ENCODE results near the gene ZC3H12A. TPM values are rescaled to one million over a fixed set of nuclear protein-coding genes. Genes with fewer than 3 reads are reported as not detected.

The ZC3H12A gene
- polyA plus RNA-seq, 3 donors: 5.2 to 155 (median 5.8) TPM

DNA sequence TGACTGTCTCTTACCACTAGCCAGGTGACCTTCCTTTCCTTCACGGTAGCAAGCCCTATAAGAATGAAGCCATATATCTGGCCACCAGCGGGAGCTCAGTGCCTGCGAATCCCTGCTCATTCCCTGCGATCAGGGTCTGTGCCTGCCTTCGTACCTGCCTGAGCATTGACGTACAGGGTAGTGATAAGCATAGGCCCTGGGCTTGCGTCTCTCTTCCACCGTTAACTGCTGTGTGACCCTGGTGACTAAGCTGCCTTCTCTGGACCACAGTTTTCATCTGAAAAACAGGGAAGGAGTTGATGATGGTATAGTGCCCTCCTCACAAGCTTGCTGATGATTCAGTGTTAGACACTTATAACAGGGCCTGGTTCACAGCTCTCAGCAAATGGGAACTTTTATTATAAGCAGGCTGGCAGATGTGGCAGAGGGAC lies 4.1 kb downstream of the ZC3H12A start:
- peak overlapping the region; percentile 98 for H3K4me2 ChIP-seq (replicated peaks; ENCODE audit: extremely low read depth, low read length, poor library complexity, severe bottlenecking)
- peak; percentile 74 to 95 (median 85) for DNase-seq
- H3K9me3 ChIP-seq (replicated peaks in 1 of 2; ENCODE audit: control insufficient read depth in 1 of 2, insufficient read depth in 1 of 2, low read length in 2 of 2): no peaks in the 10 kb centered on the region
- 65% methylated on average over 8 of the region's 8 CpGs for WGBS (ENCODE audit: insufficient coverage)
- no peak overlapping the region for H2AFZ ChIP-seq (ENCODE audit: insufficient read depth, low read depth, low read length, poor library complexity, severe bottlenecking)
- H3K9ac ChIP-seq (ENCODE audit: insufficient read depth, low read length, poor library complexity, severe bottlenecking): peak overlapping the region; percentile 77
- peaks cover 69% of the 10 kb centered on the region for H3K79me2 ChIP-seq (ENCODE audit: insufficient read depth, low read length)
- TF ChIP-seq, protein P1, sequence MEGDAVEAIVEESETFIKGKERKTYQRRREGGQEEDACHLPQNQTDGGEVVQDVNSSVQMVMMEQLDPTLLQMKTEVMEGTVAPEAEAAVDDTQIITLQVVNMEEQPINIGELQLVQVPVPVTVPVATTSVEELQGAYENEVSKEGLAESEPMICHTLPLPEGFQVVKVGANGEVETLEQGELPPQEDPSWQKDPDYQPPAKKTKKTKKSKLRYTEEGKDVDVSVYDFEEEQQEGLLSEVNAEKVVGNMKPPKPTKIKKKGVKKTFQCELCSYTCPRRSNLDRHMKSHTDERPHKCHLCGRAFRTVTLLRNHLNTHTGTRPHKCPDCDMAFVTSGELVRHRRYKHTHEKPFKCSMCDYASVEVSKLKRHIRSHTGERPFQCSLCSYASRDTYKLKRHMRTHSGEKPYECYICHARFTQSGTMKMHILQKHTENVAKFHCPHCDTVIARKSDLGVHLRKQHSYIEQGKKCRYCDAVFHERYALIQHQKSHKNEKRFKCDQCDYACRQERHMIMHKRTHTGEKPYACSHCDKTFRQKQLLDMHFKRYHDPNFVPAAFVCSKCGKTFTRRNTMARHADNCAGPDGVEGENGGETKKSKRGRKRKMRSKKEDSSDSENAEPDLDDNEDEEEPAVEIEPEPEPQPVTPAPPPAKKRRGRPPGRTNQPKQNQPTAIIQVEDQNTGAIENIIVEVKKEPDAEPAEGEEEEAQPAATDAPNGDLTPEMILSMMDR (IDR thresholded peaks at IDR 0.05): no peak
- peak overlapping the region; percentile 86 to 91 for H3K4me3 Mint-ChIP-seq
- H4K20me1 ChIP-seq (ENCODE audit: insufficient read depth, low read length): peaks cover 86% of the 10 kb centered on the region
- no peaks in the 10 kb centered on the region for H3K27me3 ChIP-seq (ENCODE audit: control insufficient read depth in 2 of 2, insufficient read depth in 2 of 2, low read length in 2 of 2)
- H3K36me3 ChIP-seq (replicated peaks in 1 of 2; ENCODE audit: control insufficient read depth in 1 of 2, insufficient read depth in 2 of 2, low read length in 2 of 2): peaks cover 39 to 45% of the 10 kb centered on the region in 2 donors
- H3K4me3 ChIP-seq (replicated peaks in 1 of 3; ENCODE audit: low read depth in 2 of 3, low read length in 3 of 3): peak overlapping the region in 2 of 3 experiments; percentile 46 to 98
- H3K27me3 Mint-ChIP-seq (ENCODE audit: low read depth in 3 of 3): peaks cover 0 to 2% (median 0%) of the 10 kb centered on the region in 3 donors
- peaks cover 65 to 74% of the 10 kb centered on the region in 2 donors for H3K4me1 ChIP-seq (ENCODE audit: control insufficient read depth in 1 of 2, insufficient read depth in 2 of 2, low read length in 2 of 2)
- H3K27ac Mint-ChIP-seq: peak overlapping the region; percentile 95 to 99 (median 98)
- H3K9me3 Mint-ChIP-seq: no peaks in the 10 kb centered on the region
- peaks cover 49 to 53% of the 10 kb centered on the region in 2 donors for H3K36me3 Mint-ChIP-seq
- H3K4me1 Mint-ChIP-seq: peaks cover 67% of the 10 kb centered on the region
- peak overlapping the region; percentile 96 to 99 for H3K27ac ChIP-seq (ENCODE audit: low read depth in 1 of 2, low read length in 2 of 2)
- intact Hi-C loops (cut with micrococcal nuclease): loop anchor here in 1 of 2 donors (10.0 kb wide), 1 partner anchor 1174 kb away; the partner anchor contains the start of gene SH3D21

DNA sequence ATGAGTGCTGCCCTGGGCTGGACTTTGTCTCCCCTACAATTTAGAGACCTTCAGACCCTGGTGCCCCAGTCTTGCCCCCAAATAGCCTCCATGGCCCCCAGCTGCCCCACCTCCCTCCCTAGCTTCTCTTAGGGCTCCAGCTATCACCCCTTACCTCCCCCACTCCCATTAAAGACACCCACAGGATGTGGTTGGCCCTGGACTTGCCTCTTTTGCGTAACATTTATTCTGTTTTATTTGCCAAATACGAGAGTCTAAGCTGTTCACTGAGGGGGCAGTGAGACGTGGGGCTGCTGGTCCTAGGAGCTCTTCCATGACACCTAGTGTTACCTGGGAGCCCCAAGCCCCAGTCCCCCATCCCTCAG lies 4.5 kb downstream of the ZC3H12A start:
- H3K79me2 ChIP-seq (ENCODE audit: insufficient read depth, low read length): peaks cover 69% of the 10 kb centered on the region
- intact Hi-C loops (cut with micrococcal nuclease): loop anchor here in 1 of 2 donors (10.0 kb wide), 1 partner anchor 1174 kb away; the partner anchor contains the start of gene SH3D21
- no peak overlapping the region for H2AFZ ChIP-seq (ENCODE audit: insufficient read depth, low read depth, low read length, poor library complexity, severe bottlenecking)
- H3K4me1 ChIP-seq (ENCODE audit: control insufficient read depth in 1 of 2, insufficient read depth in 2 of 2, low read length in 2 of 2): peaks cover 61 to 70% of the 10 kb centered on the region in 2 donors
- H4K20me1 ChIP-seq (ENCODE audit: insufficient read depth, low read length): peaks cover 86% of the 10 kb centered on the region
- Mint-ChIP-seq H3K27me3 (ENCODE audit: low read depth in 3 of 3) (no peaks in the 10 kb centered on the region), H3K4me3 (peak overlapping the region; percentile 86 to 91), H3K9me3 (no peaks in the 10 kb centered on the region), H3K4me1 (peaks cover 62% of the 10 kb centered on the region), H3K27ac (peak overlapping the region; percentile 95 to 99 (median 98)), H3K36me3 (peaks cover 53 to 57% of the 10 kb centered on the region in 2 donors)
- H3K27ac ChIP-seq (ENCODE audit: low read depth in 1 of 2, low read length in 2 of 2): peak overlapping the region; percentile 96 to 99
- H3K36me3 ChIP-seq (replicated peaks in 1 of 2; ENCODE audit: control insufficient read depth in 1 of 2, insufficient read depth in 2 of 2, low read length in 2 of 2): peaks cover 43 to 49% of the 10 kb centered on the region in 2 donors
- H3K27me3 ChIP-seq (ENCODE audit: control insufficient read depth in 2 of 2, insufficient read depth in 2 of 2, low read length in 2 of 2): no peaks in the 10 kb centered on the region
- DNase-seq: peak in 2 of 3 donors; percentile 41 to 81
- H3K9ac ChIP-seq (ENCODE audit: insufficient read depth, low read length, poor library complexity, severe bottlenecking): peak overlapping the region; percentile 77
- TF ChIP-seq, protein P1 (IDR thresholded peaks at IDR 0.05): no peak
- no CpG with 5 or more reads among the region's 3 CpGs for WGBS (ENCODE audit: insufficient coverage)
- peak overlapping the region; percentile 25 to 98 (median 46) for H3K4me3 ChIP-seq (replicated peaks in 1 of 3; ENCODE audit: low read depth in 2 of 3, low read length in 3 of 3)
- no peaks in the 10 kb centered on the region for H3K9me3 ChIP-seq (replicated peaks in 1 of 2; ENCODE audit: control insufficient read depth in 1 of 2, insufficient read depth in 1 of 2, low read length in 2 of 2)
- H3K4me2 ChIP-seq (replicated peaks; ENCODE audit: extremely low read depth, low read length, poor library complexity, severe bottlenecking): peak overlapping the region; percentile 98

All from CD14-positive monocyte (primary cell).